MCF 10A (cell line): ENCODE results near the gene GGTA1. TPM values are rescaled to one million over a fixed set of nuclear protein-coding genes. Genes with fewer than 3 reads are reported as not detected.

ENCODE experiments used
- BruUV-seq: library from RNA; stranded (reverse); fragments of 400-500 nt; replicated peaks from 2 replicates; lab custom pipeline; 2021; lab: Mats Ljungman, UMichigan
- CTCF ChIA-PET: fragments of 300-600 bp; sonication (Branson Sonifier 250); formaldehyde crosslinking; extraction: SDS; loops from one replicate; lab custom pipeline; 2021; ENCODE audit warnings: antibody characterized with exemption, inconsistent platforms; lab: Yijun Ruan, JAX
- POLR2A ChIA-PET: fragments of 300-600, 350-650 bp; sonication (Branson Sonifier 250); formaldehyde crosslinking; extraction: SDS; loops from one replicate; lab custom pipeline; 2020; ENCODE audit warnings: antibody characterized with exemption, inconsistent platforms; lab: Yijun Ruan, JAX
- DNase-seq: peaks from one replicate; pipeline ENCODE4 v3.0.0-alpha.2; 2018; ENCODE audit not compliant: unreplicated experiment
- H3K27ac Mint-ChIP-seq: one replicate; pipeline ENCODE4 v1.8.0; 2022; ENCODE audit warnings: mild to moderate bottlenecking, low read depth, mixed read lengths; ENCODE audit not compliant: unreplicated experiment
- H3K27me3 Mint-ChIP-seq: one replicate; pipeline ENCODE4 v1.8.0; 2022; ENCODE audit warnings: mixed read lengths; ENCODE audit not compliant: insufficient read depth, unreplicated experiment
- H3K36me3 Mint-ChIP-seq: one replicate; pipeline ENCODE4 v1.8.0; 2022; ENCODE audit warnings: mild to moderate bottlenecking, moderate library complexity, mixed read lengths; ENCODE audit not compliant: insufficient read depth, unreplicated experiment
- H3K4me1 Mint-ChIP-seq: one replicate; pipeline ENCODE4 v1.8.0; 2022; ENCODE audit warnings: mixed read lengths; ENCODE audit not compliant: insufficient read depth, unreplicated experiment
- H3K4me3 Mint-ChIP-seq: one replicate; pipeline ENCODE4 v1.8.0; 2022; ENCODE audit warnings: mild to moderate bottlenecking, moderate library complexity, mixed read lengths; ENCODE audit not compliant: unreplicated experiment
- H3K9me3 Mint-ChIP-seq: one replicate; pipeline ENCODE4 v1.8.0; 2022; ENCODE audit warnings: mixed read lengths; ENCODE audit not compliant: unreplicated experiment
- intact Hi-C: fragments of 100-400 bp; cut with micrococcal nuclease; formaldehyde crosslinking; loops from 2 replicates; pipeline ENCODE4 v1.14.1; 2022
- total RNA-seq: library from RNA; stranded (reverse); gene quantifications from 2 replicates; pipeline ENCODE4 v1.2.3, GENCODE V29; 2022
- TF ChIP-seq, protein P1 (sequence below): fragments of 200-600 bp; IDR thresholded peaks from one replicate; pipeline ENCODE4 v1.8.0; 2022; ENCODE audit warnings: antibody characterized with exemption, mild to moderate bottlenecking; ENCODE audit not compliant: unreplicated experiment

Gene GGTA1
- total RNA-seq, 1 experiment from 2014 or later, result not detected

DNA sequence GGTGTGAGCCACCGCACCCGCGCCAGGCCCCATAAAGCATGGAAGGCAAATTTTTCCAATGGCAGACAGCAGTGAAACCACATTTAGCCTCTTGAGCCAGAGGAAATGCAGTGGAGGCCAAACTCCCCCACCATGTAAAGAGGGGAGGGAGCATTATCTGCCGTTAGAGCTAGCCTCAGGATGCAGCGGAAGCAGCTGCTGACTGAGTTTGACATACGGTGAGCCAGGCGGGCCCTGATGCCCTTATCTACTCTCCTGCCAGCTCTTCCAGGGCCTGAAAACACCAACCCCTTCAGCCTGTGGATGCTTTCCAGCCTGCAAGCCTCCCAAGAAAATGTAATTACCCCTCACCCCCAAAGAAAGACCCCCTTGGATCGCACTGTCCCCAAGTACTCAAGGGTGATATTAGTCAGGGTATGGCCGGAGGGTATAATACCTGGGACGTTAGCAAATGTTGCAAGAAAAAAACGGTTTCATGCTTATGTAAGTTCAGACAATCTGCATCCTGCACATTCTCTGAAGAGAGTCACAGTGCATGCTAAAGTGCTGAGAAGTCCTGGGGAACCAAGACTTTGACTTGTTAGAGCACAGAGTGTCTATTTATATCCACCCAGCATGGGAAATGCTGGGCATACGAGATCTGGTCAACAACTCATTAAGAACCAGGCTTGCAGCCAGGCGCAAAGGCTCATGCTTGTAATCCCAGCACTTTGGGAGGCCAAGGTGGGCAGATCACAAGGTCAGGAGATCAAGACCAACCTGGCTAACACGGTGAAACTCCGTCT lies 11.3 kb upstream of the GGTA1 start:
- Mint-ChIP-seq H3K9me3 (no peaks in the 10 kb centered on the region), H3K4me3 (no peak overlapping the region), H3K4me1 (no peaks in the 10 kb centered on the region), H3K27ac (no peak overlapping the region), H3K36me3 (peaks cover 6% of the 10 kb centered on the region), H3K27me3 (peaks cover 31% of the 10 kb centered on the region)
- TF ChIP-seq, protein P1, sequence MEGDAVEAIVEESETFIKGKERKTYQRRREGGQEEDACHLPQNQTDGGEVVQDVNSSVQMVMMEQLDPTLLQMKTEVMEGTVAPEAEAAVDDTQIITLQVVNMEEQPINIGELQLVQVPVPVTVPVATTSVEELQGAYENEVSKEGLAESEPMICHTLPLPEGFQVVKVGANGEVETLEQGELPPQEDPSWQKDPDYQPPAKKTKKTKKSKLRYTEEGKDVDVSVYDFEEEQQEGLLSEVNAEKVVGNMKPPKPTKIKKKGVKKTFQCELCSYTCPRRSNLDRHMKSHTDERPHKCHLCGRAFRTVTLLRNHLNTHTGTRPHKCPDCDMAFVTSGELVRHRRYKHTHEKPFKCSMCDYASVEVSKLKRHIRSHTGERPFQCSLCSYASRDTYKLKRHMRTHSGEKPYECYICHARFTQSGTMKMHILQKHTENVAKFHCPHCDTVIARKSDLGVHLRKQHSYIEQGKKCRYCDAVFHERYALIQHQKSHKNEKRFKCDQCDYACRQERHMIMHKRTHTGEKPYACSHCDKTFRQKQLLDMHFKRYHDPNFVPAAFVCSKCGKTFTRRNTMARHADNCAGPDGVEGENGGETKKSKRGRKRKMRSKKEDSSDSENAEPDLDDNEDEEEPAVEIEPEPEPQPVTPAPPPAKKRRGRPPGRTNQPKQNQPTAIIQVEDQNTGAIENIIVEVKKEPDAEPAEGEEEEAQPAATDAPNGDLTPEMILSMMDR, result no peak
- CTCF ChIA-PET, result interaction anchor here (0.7 kb wide), 2 partner anchors 49 to 671 kb away, joined by 3 read pairs; no protein-coding TSS in a partner anchor
- DNase-seq, result no peak
- BruUV-seq, result no TSS peak
- intact Hi-C loops, result no loop called here
- POLR2A ChIA-PET, result no interaction called here

DNA sequence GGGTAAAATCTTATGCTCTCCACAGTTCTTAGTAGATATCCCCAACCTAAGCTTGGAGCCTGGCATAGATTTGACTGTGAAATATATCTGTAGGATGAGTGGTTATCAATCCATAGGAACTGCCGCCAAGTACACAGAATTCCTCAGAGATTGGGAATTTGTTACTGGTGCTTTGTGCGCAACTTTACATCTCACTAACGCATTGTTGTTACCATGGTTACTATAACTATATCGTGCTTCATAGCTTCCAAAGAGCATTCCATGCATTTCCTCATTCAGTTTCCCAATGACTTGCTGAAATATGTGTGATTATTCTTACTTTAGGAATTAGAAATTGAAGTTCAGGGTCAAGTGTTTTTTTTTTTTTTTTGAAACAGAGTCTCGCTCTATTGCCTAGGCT lies 9.5 kb upstream of the GGTA1 start:
- H3K9me3 Mint-ChIP-seq, result no peaks in the 10 kb centered on the region
- no TSS peak for BruUV-seq
- H3K27me3 Mint-ChIP-seq, result peaks cover 22% of the 10 kb centered on the region
- DNase-seq, result no peak
- TF ChIP-seq, protein P1, result no peak
- no peaks in the 10 kb centered on the region for H3K4me1 Mint-ChIP-seq
- H3K36me3 Mint-ChIP-seq, result no peaks in the 10 kb centered on the region
- no peak overlapping the region for H3K27ac Mint-ChIP-seq
- no peak overlapping the region for H3K4me3 Mint-ChIP-seq
- CTCF ChIA-PET, result no interaction called here
- intact Hi-C loops, result no loop called here
- POLR2A ChIA-PET, result no interaction called here

DNA sequence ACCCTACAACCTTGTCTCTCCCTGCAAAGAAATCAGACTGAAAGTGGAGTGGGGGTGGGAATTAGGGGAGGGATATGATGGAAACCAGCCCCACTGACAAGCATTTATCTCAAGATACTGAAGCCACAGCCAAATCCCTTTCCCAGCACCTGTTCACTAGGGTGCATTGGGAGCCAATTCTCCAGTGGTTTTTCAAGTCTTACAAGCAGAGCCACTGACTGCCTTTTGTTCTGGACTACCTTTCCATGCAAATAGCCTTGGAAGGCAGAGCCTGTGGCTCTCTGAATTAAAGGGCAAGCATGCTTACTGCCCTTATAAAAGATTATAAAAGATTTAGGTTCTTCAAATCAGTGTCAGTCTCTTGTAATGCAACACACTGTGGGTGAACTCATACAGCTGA lies 8.8 kb upstream of the GGTA1 start:
- DNase-seq, result no peak
- H3K9me3 Mint-ChIP-seq, result no peaks in the 10 kb centered on the region
- no peak overlapping the region for H3K4me3 Mint-ChIP-seq
- intact Hi-C loops, result no loop called here
- CTCF ChIA-PET, result interaction anchor here (0.6 to 2.3 kb wide), 2 partner anchors 10 to 947 kb away, joined by 3 to 7 read pairs; no protein-coding TSS in a partner anchor
- no peak overlapping the region for H3K27ac Mint-ChIP-seq
- peaks cover 28% of the 10 kb centered on the region for H3K27me3 Mint-ChIP-seq
- POLR2A ChIA-PET, result no interaction called here
- H3K4me1 Mint-ChIP-seq, result no peaks in the 10 kb centered on the region
- TF ChIP-seq, protein P1, result no peak
- no TSS peak for BruUV-seq
- no peaks in the 10 kb centered on the region for H3K36me3 Mint-ChIP-seq

DNA sequence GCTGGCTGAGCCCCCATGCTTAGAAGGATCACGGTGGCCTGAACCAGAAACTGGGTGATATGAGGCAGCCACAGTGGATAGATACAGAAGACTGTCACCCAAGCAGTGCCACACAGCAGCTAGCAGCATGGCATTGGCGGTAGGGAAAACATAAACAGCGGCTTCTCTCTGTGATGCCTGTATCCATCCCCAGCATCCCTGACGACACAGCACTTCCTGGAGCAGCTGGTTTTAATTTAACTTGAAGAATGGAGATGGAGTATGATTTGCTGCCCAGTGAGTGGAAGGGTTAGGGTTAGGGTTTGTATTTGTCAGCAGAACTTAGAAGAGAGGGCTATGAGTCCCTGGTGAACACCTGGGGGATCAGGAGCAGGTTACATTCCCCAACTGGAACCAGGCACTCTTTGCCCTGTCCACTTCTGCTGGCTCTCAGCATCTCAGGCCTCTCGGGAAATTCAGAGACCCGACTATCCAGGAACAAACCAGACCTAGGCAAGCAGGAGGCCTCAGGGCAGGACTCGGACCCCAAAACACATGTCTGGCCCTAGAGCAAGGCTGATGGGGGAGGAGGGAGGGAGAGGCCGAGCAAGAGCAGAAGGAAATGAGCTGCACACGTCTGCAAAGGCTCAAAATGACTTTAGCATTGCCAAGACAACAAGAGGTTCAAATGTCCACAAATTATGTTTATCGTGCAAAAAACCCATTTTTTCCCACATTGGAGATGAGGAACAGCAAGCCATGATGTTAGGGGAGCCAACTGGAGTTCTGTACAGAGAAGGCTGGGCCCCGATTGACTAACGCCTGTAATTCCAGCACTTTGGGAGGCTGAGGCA lies 6.5 kb upstream of the GGTA1 start:
- H3K9me3 Mint-ChIP-seq, result no peaks in the 10 kb centered on the region
- no peak overlapping the region for H3K27ac Mint-ChIP-seq
- peaks cover 31% of the 10 kb centered on the region for H3K27me3 Mint-ChIP-seq
- H3K36me3 Mint-ChIP-seq, result no peaks in the 10 kb centered on the region
- POLR2A ChIA-PET, result no interaction called here
- no peaks in the 10 kb centered on the region for H3K4me1 Mint-ChIP-seq
- TF ChIP-seq, protein P1, result no peak
- CTCF ChIA-PET, result interaction anchor here (0.6 to 2.3 kb wide), 4 partner anchors 8 to 973 kb away, joined by 3 to 7 read pairs (median 3); no protein-coding TSS in a partner anchor
- no peak for DNase-seq
- BruUV-seq, result no TSS peak
- intact Hi-C loops, result no loop called here
- no peak overlapping the region for H3K4me3 Mint-ChIP-seq
